Liver (tissue), 3 donors: ENCODE data around the gene DICER1.

Experiments
- CTCF ChIP-seq: fragments of 150-350 bp; IDR thresholded peaks from 2 replicates; pipeline ENCODE4 v1.5.1; 2017; ENCODE audit warnings: improper control_type of control experiment, low read depth, low read length; ENCODE audit not compliant: missing input control
- EGR1 ChIP-seq, 2 donors: IDR thresholded peaks; 2 replicates each; pipeline ENCODE4 v1.6.1; 2016 to 2018; ENCODE audit warnings: antibody characterized with exemption in 2 of 2, low read depth in 2 of 2
- GABPA ChIP-seq, 2 donors: IDR thresholded peaks in 1 of 2; conservative IDR thresholded peaks in 1 of 2; 2 replicates each; pipeline ENCODE4 v1.6.1; 2016; ENCODE audit warnings: antibody characterized with exemption in 2 of 2, mild to moderate bottlenecking in 1 of 2, moderate library complexity in 1 of 2
- HNF4A ChIP-seq, 2 donors: conservative IDR thresholded peaks; 2 replicates each; pipeline ENCODE4 v1.6.1; 2016; ENCODE audit warnings: antibody characterized with exemption in 2 of 2, mild to moderate bottlenecking in 2 of 2
- JUND ChIP-seq, 2 donors: IDR thresholded peaks; 2 replicates each; pipeline ENCODE4 v1.6.1; 2016; ENCODE audit warnings: antibody characterized with exemption in 2 of 2
- MAX ChIP-seq: IDR thresholded peaks from 2 replicates; pipeline ENCODE4 v1.6.1; 2016; ENCODE audit warnings: antibody characterized with exemption
- REST ChIP-seq: IDR thresholded peaks from 2 replicates; pipeline ENCODE4 v1.6.1; 2016; ENCODE audit warnings: antibody characterized with exemption, mild to moderate bottlenecking
- TAF1 ChIP-seq: conservative IDR thresholded peaks from 2 replicates; pipeline ENCODE4 v1.6.1; 2016; ENCODE audit warnings: antibody characterized with exemption, mild to moderate bottlenecking
- YY1 ChIP-seq: IDR thresholded peaks from 2 replicates; pipeline ENCODE4 v1.6.1; 2016; ENCODE audit warnings: antibody characterized with exemption, mild to moderate bottlenecking
- ZBTB33 ChIP-seq: IDR thresholded peaks from 2 replicates; pipeline ENCODE4 v1.6.1; 2016; ENCODE audit warnings: antibody characterized with exemption
- TF ChIP-seq, protein P1 (sequence below): IDR thresholded peaks from 2 replicates; pipeline ENCODE4 v1.6.1; 2016; ENCODE audit warnings: antibody characterized with exemption
- donor health status: healthy.
- donor health status: healthy.

DNA sequence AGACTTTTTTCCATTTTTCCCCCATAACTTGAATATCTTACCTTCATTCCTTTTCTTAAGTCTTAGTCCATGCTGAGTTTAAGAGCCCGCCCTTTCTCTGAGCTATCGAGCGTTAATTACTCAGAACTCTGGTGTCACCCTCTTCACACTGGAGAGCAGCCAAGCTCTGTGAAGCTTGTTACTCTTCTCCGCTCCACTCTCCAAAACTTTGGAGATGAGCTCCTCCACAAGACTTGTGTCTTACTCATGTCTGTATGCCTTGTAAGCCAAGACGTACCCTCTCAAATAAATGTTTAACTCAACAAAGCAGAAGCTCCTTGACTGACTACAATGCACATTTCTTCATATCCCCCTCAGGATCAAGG, 54.7 kb downstream of the DICER1 start:
- TF ChIP-seq EGR1 (IDR thresholded peaks at IDR 0.05; ENCODE audit: low read depth in 2 of 2): no peak
- TF ChIP-seq TAF1: no peak
- no peak for TF ChIP-seq YY1
- no peak for TF ChIP-seq CTCF
- TF ChIP-seq REST: no peak
- TF ChIP-seq MAX: no peak
- no peak for TF ChIP-seq ZBTB33
- TF ChIP-seq GABPA (IDR thresholded peaks at IDR 0.05 in 1 of 2, conservative IDR thresholded peaks at IDR 0.05 in 1 of 2): no peak
- no peak for TF ChIP-seq HNF4A (conservative IDR thresholded peaks at IDR 0.05)
- TF ChIP-seq, protein P1, sequence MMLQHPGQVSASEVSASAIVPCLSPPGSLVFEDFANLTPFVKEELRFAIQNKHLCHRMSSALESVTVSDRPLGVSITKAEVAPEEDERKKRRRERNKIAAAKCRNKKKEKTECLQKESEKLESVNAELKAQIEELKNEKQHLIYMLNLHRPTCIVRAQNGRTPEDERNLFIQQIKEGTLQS: no peak
- TF ChIP-seq JUND (IDR thresholded peaks at IDR 0.05): no peak
